Fibroblast of lung (primary cell): ENCODE results near the gene FAM222A.

Experiments
- EZH2 ChIP-seq: IDR thresholded peaks from 2 replicates; pipeline ENCODE4 v1.5.1; 2012; ENCODE audit warnings: low read length, control low read depth, mild to moderate bottlenecking; ENCODE audit errors: missing control alignments
- TF ChIP-seq, protein P1 (sequence below), 2 donors: IDR thresholded peaks in 1 of 2; conservative IDR thresholded peaks in 1 of 2; 1 replicate in 1 of 2; 2 replicates in 1 of 2; pipeline ENCODE4 v1.5.1; 2011 to 2012; ENCODE audit warnings: low read length in 2 of 2, control low read depth in 1 of 2, inconsistent platforms in 1 of 2, low read depth in 1 of 2, mild to moderate bottlenecking in 1 of 2

DNA sequence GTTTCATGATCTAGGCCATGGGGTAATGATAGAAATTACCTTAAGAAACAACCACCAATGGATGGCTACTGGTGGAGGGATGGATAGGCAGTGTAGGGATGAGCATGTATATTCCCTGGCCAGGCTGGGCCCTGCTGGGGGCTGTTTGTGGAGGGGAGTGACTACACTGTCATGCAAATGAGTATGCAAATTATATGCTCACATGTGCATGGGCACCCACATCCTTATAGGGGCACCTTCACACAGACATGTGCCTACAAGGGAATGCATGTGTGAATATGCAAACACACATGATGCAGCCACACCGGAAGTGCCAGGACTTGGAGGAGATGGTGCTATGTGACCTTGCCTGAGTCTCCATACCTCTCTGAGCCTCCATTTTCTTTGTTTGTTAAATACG lies 39.7 kb upstream of the FAM222A start:
- TF ChIP-seq, protein P1, sequence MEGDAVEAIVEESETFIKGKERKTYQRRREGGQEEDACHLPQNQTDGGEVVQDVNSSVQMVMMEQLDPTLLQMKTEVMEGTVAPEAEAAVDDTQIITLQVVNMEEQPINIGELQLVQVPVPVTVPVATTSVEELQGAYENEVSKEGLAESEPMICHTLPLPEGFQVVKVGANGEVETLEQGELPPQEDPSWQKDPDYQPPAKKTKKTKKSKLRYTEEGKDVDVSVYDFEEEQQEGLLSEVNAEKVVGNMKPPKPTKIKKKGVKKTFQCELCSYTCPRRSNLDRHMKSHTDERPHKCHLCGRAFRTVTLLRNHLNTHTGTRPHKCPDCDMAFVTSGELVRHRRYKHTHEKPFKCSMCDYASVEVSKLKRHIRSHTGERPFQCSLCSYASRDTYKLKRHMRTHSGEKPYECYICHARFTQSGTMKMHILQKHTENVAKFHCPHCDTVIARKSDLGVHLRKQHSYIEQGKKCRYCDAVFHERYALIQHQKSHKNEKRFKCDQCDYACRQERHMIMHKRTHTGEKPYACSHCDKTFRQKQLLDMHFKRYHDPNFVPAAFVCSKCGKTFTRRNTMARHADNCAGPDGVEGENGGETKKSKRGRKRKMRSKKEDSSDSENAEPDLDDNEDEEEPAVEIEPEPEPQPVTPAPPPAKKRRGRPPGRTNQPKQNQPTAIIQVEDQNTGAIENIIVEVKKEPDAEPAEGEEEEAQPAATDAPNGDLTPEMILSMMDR (conservative IDR thresholded peaks at IDR 0.05 in 1 of 2, IDR thresholded peaks at IDR 0.05 in 1 of 2; ENCODE audit: low read depth in 1 of 2, low read length in 2 of 2) = no peak
- TF ChIP-seq EZH2 = no peak
